Tibial artery (tissue), 4 donors: Measurements from ENCODE around the gene CEP85.

Source experiments
- DNase-seq, 2 donors: peaks; one replicate each; pipeline ENCODE4 v3.0.0-alpha.2; 2019
- H3K27ac ChIP-seq, 2 donors: fragments of 200-600 bp; sonication (generic) in 1 of 2; 1 replicate in 1 of 2; 2 replicates in 1 of 2; pipeline ENCODE4 v1.5.1; 2018 to 2019; ENCODE audit warnings: mild to moderate bottlenecking in 1 of 2
- H3K27me3 ChIP-seq, 2 donors: fragments of 200-600 bp; sonication (generic) in 1 of 2; one replicate each; pipeline versions ENCODE4 v1.5.1 to v1.6.0; 2016 to 2019
- H3K36me3 ChIP-seq, 3 donors: fragments of 200-600 bp; sonication (generic) in 2 of 3; one replicate each; pipeline ENCODE4 v1.5.1; 2016 to 2019; ENCODE audit warnings: mild to moderate bottlenecking in 2 of 3
- H3K4me1 ChIP-seq, 4 donors: fragments of 200-600 bp; sonication (generic) in 2 of 4; 1 replicate in 3 of 4; 2 replicates in 1 of 4; pipeline ENCODE4 v1.5.1; 2016 to 2019
- H3K4me3 ChIP-seq, 2 donors: fragments of 200-600 bp; sonication (generic) in 1 of 2; 1 replicate in 1 of 2; 2 replicates in 1 of 2; pipeline ENCODE4 v1.5.1; 2018 to 2019; ENCODE audit warnings: mild to moderate bottlenecking in 2 of 2
- H3K9me3 ChIP-seq, 3 donors: fragments of 200-600 bp; sonication (generic) in 1 of 3; one replicate each; pipeline ENCODE4 v1.5.1; 2016 to 2019
- CTCF ChIP-seq, 2 experiments: fragments of 200-600 bp in 1 of 2; fragments of 450-650 bp in 1 of 2; IDR thresholded peaks; one replicate each; pipeline ENCODE4 v1.5.1; 2017 to 2019; ENCODE audit warnings: antibody characterized with exemption in 2 of 2, mild to moderate bottlenecking in 1 of 2, moderate library complexity in 1 of 2
- intact Hi-C: fragments of 100-400 bp; cut with DNase I; formaldehyde crosslinking; loops from one replicate; pipeline ENCODE4 v1.15.0; 2023; ENCODE audit warnings: low total_unique reads

Gene CEP85

DNA sequence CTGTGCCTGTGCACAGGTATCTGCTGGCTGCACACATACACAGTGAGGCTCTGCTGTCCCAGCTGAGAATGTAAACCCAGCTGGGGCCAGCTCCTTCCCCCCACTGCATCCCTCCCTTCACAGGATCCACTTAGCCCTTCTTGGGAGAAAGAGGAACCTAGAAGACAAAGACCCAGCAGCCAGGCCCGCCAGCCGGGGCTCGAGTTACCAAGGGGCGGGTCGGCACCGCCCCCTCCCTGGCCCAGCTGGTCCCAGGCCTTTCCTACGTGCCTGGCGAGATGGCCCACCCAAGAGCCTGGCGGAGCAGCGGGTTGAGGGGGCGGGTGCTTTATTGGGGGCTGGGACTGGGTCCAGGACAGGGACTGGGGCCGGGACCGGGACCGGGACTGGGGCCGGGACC, 48.0 kb downstream of the CEP85 start:
- no peaks in the 10 kb centered on the region for H3K27me3 ChIP-seq
- peak overlapping the region; percentile 86 to 92 for H3K27ac ChIP-seq
- no peak for DNase-seq
- no peaks in the 10 kb centered on the region for H3K36me3 ChIP-seq
- no peak overlapping the region for H3K4me3 ChIP-seq
- peaks cover 0 to 73% (median 61%) of the 10 kb centered on the region in 4 donors for H3K4me1 ChIP-seq
- intact Hi-C loops, result no loop called here
- TF ChIP-seq CTCF (IDR thresholded peaks at IDR 0.05), result no peak
- H3K9me3 ChIP-seq, result no peaks in the 10 kb centered on the region

GRCh38 chr1:26282401-26282918, 48.5 kb downstream of the CEP85 start:
- Histone ChIP-seq H3K27ac (peak overlapping the region; percentile 86 to 92), H3K36me3 (no peaks in the 10 kb centered on the region), H3K4me1 (peaks cover 0 to 68% (median 60%) of the 10 kb centered on the region in 4 donors), H3K9me3 (no peaks in the 10 kb centered on the region), H3K4me3 (no peak overlapping the region), H3K27me3 (no peaks in the 10 kb centered on the region)
- DNase-seq, result no peak
- intact Hi-C loops, result no loop called here
- no peak for TF ChIP-seq CTCF (IDR thresholded peaks at IDR 0.05)

DNA sequence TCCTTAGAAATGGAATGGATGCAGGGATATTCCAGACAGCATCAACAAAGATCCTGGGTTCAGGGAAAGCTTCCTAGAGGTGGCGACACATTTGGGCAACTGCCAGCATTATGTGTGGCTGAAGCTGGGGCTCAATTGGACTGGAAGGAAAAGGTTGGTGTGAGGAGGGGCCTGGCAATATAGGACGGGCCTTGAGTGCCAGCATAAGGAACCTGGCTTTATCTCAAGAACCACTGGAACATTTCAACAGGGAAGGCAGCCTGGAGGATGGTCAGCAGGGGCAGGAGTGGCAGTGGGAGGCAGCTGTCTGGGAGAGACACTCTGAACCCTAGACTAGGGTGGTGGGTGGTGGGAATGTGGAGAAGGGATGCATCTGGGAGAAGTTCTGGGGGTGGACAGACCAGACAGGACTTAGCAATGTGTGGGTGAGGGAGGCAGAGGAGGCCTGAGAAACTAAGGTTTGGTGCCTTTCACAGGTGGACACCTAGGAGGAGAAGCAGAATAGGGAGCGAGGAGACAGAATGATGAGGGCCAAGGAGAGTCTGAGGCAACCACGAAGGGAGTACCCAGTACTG, 49.4 kb downstream of the CEP85 start:
- H3K36me3 ChIP-seq, result no peaks in the 10 kb centered on the region
- peak overlapping the region; percentile 15 to 24 for H3K27ac ChIP-seq
- DNase-seq, result no peak
- peaks cover 0 to 62% (median 51%) of the 10 kb centered on the region in 4 donors for H3K4me1 ChIP-seq
- TF ChIP-seq CTCF (IDR thresholded peaks at IDR 0.05), result no peak
- intact Hi-C loops, result no loop called here
- no peak overlapping the region for H3K4me3 ChIP-seq
- no peaks in the 10 kb centered on the region for H3K27me3 ChIP-seq
- H3K9me3 ChIP-seq, result no peaks in the 10 kb centered on the region

- no peak for TF ChIP-seq CTCF (IDR thresholded peaks at IDR 0.05)
- H3K27ac ChIP-seq, result peak overlapping the region; percentile 5 to 38
- intact Hi-C loops, result no loop called here
These were observed 50.0 kb downstream of the CEP85 start for GRCh38 chr1:26283871-26284596.

GRCh38 chr1:26284597-26285347, 50.8 kb downstream of the CEP85 start:
- intact Hi-C loops, result no loop called here
- peaks cover 0 to 51% (median 39%) of the 10 kb centered on the region in 4 donors for H3K4me1 ChIP-seq
- H3K27me3 ChIP-seq, result no peaks in the 10 kb centered on the region
- peak; percentile 46 to 47 for TF ChIP-seq CTCF (IDR thresholded peaks at IDR 0.05)
- no peaks in the 10 kb centered on the region for H3K36me3 ChIP-seq
- H3K4me3 ChIP-seq, result no peak overlapping the region
- DNase-seq, result peak; percentile 87 to 88
- H3K27ac ChIP-seq, result peak overlapping the region; percentile 5 to 38
- no peaks in the 10 kb centered on the region for H3K9me3 ChIP-seq

More at GRCh38 chr1:26283871-26284596, 50.0 kb downstream of the CEP85 start:
- peak in 1 of 2 donors; percentile 67 for DNase-seq
- Histone ChIP-seq H3K36me3 (no peaks in the 10 kb centered on the region), H3K4me1 (peaks cover 0 to 55% (median 44%) of the 10 kb centered on the region in 4 donors), H3K27me3 (no peaks in the 10 kb centered on the region), H3K9me3 (no peaks in the 10 kb centered on the region), H3K4me3 (no peak overlapping the region)
